Endothelial cell of umbilical vein (primary cell): Measurements from ENCODE around the gene ABHD10.

Experiments
- EZH2 ChIP-seq: IDR thresholded peaks from 2 replicates; pipeline ENCODE4 v1.6.1; 2012; ENCODE audit warnings: borderline replicate concordance, low read depth, mild to moderate bottlenecking, moderate library complexity, low read length, inconsistent platforms; ENCODE audit not compliant: severe bottlenecking
- MYC ChIP-seq: IDR thresholded peaks from one replicate; pipeline ENCODE4 v1.6.1; 2011; ENCODE audit warnings: mild to moderate bottlenecking, low read depth, low read length
- POLR2A ChIP-seq: IDR thresholded peaks from 2 replicates; pipeline ENCODE4 v1.6.1; 2012; ENCODE audit warnings: low read depth, mild to moderate bottlenecking, control low read depth, low read length
- TF ChIP-seq, protein P1 (sequence below), 2 donors: IDR thresholded peaks; 1 replicate in 1 of 2; 2 replicates in 1 of 2; pipeline ENCODE4 v1.5.1; 2011; ENCODE audit warnings: low read length in 2 of 2, mild to moderate bottlenecking in 2 of 2, moderate library complexity in 2 of 2, control low read depth in 1 of 2, inconsistent platforms in 1 of 2, low read depth in 1 of 2; ENCODE audit not compliant: insufficient read depth in 1 of 2; ENCODE audit errors: extremely low read depth in 1 of 2
- TF ChIP-seq, protein P2 (sequence below): IDR thresholded peaks from 2 replicates; pipeline ENCODE4 v1.6.1; 2011; ENCODE audit not compliant: insufficient read depth, insufficient read length

GRCh38 chr3:112007633-112008032 is 28.8 kb downstream of the ABHD10 start:
- TF ChIP-seq MYC (no peak), POLR2A (no peak), EZH2 (no peak)
- TF ChIP-seq, protein P1, sequence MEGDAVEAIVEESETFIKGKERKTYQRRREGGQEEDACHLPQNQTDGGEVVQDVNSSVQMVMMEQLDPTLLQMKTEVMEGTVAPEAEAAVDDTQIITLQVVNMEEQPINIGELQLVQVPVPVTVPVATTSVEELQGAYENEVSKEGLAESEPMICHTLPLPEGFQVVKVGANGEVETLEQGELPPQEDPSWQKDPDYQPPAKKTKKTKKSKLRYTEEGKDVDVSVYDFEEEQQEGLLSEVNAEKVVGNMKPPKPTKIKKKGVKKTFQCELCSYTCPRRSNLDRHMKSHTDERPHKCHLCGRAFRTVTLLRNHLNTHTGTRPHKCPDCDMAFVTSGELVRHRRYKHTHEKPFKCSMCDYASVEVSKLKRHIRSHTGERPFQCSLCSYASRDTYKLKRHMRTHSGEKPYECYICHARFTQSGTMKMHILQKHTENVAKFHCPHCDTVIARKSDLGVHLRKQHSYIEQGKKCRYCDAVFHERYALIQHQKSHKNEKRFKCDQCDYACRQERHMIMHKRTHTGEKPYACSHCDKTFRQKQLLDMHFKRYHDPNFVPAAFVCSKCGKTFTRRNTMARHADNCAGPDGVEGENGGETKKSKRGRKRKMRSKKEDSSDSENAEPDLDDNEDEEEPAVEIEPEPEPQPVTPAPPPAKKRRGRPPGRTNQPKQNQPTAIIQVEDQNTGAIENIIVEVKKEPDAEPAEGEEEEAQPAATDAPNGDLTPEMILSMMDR (IDR thresholded peaks at IDR 0.05; ENCODE audit: extremely low read depth in 1 of 2, insufficient read depth in 1 of 2, low read depth in 1 of 2, low read length in 2 of 2), result no peak
- TF ChIP-seq, protein P2, sequence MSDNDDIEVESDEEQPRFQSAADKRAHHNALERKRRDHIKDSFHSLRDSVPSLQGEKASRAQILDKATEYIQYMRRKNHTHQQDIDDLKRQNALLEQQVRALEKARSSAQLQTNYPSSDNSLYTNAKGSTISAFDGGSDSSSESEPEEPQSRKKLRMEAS, result no peak
